HL-60 (cell line): ENCODE data around the gene FADS3.

Experiments
- DNase-seq, 2 experiments: peaks; one replicate each; pipeline ENCODE4 v3.0.0-alpha.2; 2010 to 2020; ENCODE audit warnings: low read depth in 1 of 2, low spot score in 1 of 2
- H3K27ac ChIP-seq: fragments of 250-450 bp; sonication (Bioruptor Pico); replicated peaks from 2 replicates; pipeline ENCODE4 v1.5.1; 2020; ENCODE audit warnings: mild to moderate bottlenecking, moderate library complexity
- H3K27me3 ChIP-seq: fragments of 250-450 bp; sonication (Bioruptor Pico); 2 replicates; pipeline ENCODE4 v1.5.1; 2021; ENCODE audit warnings: mild to moderate bottlenecking, moderate library complexity; ENCODE audit not compliant: insufficient read depth, poor library complexity, severe bottlenecking
- H3K4me3 ChIP-seq: replicated peaks from 2 replicates; pipeline ENCODE4 v1.5.1; 2011; ENCODE audit warnings: mild to moderate bottlenecking, control low read depth, low read length; ENCODE audit not compliant: insufficient read depth
- GABPA ChIP-seq: IDR thresholded peaks from 2 replicates; pipeline ENCODE4 v1.6.1; 2012; ENCODE audit warnings: low read depth
- POLR2AphosphoS5 ChIP-seq: IDR thresholded peaks from 2 replicates; pipeline ENCODE4 v1.6.1; 2012; ENCODE audit warnings: low read depth
- SPI1 ChIP-seq: IDR thresholded peaks from 2 replicates; pipeline ENCODE4 v1.6.1; 2012; ENCODE audit warnings: low read depth, mild to moderate bottlenecking, borderline replicate concordance
- TF ChIP-seq, protein P1 (sequence below): IDR thresholded peaks from one replicate; pipeline ENCODE4 v1.5.1; 2011; ENCODE audit warnings: low read length, control low read depth, inconsistent platforms; ENCODE audit not compliant: insufficient read depth
- TF ChIP-seq, protein P2 (sequence below): IDR thresholded peaks from 2 replicates; pipeline ENCODE4 v1.6.1; 2012; ENCODE audit warnings: low read depth; ENCODE audit not compliant: insufficient replicate concordance

Gene FADS3

GRCh38 chr11:61853698-61854169, 37.6 kb downstream of the FADS3 start:
- Histone ChIP-seq H3K4me3 (no peak overlapping the region), H3K27me3 (no peaks in the 10 kb centered on the region), H3K27ac (no peak overlapping the region)
- no peak for DNase-seq
- TF ChIP-seq SPI1 (no peak), POLR2AphosphoS5 (no peak)
- TF ChIP-seq, protein P1, sequence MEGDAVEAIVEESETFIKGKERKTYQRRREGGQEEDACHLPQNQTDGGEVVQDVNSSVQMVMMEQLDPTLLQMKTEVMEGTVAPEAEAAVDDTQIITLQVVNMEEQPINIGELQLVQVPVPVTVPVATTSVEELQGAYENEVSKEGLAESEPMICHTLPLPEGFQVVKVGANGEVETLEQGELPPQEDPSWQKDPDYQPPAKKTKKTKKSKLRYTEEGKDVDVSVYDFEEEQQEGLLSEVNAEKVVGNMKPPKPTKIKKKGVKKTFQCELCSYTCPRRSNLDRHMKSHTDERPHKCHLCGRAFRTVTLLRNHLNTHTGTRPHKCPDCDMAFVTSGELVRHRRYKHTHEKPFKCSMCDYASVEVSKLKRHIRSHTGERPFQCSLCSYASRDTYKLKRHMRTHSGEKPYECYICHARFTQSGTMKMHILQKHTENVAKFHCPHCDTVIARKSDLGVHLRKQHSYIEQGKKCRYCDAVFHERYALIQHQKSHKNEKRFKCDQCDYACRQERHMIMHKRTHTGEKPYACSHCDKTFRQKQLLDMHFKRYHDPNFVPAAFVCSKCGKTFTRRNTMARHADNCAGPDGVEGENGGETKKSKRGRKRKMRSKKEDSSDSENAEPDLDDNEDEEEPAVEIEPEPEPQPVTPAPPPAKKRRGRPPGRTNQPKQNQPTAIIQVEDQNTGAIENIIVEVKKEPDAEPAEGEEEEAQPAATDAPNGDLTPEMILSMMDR = no peak

- Histone ChIP-seq H3K4me3 (no peak overlapping the region), H3K27ac (no peak overlapping the region), H3K27me3 (no peaks in the 10 kb centered on the region)
- TF ChIP-seq, protein P2, sequence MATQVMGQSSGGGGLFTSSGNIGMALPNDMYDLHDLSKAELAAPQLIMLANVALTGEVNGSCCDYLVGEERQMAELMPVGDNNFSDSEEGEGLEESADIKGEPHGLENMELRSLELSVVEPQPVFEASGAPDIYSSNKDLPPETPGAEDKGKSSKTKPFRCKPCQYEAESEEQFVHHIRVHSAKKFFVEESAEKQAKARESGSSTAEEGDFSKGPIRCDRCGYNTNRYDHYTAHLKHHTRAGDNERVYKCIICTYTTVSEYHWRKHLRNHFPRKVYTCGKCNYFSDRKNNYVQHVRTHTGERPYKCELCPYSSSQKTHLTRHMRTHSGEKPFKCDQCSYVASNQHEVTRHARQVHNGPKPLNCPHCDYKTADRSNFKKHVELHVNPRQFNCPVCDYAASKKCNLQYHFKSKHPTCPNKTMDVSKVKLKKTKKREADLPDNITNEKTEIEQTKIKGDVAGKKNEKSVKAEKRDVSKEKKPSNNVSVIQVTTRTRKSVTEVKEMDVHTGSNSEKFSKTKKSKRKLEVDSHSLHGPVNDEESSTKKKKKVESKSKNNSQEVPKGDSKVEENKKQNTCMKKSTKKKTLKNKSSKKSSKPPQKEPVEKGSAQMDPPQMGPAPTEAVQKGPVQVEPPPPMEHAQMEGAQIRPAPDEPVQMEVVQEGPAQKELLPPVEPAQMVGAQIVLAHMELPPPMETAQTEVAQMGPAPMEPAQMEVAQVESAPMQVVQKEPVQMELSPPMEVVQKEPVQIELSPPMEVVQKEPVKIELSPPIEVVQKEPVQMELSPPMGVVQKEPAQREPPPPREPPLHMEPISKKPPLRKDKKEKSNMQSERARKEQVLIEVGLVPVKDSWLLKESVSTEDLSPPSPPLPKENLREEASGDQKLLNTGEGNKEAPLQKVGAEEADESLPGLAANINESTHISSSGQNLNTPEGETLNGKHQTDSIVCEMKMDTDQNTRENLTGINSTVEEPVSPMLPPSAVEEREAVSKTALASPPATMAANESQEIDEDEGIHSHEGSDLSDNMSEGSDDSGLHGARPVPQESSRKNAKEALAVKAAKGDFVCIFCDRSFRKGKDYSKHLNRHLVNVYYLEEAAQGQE = no peak
- no peak for TF ChIP-seq POLR2AphosphoS5
- no peak for TF ChIP-seq SPI1
- TF ChIP-seq GABPA = no peak
- TF ChIP-seq, protein P1 = no peak
- DNase-seq = no peak
Measured at GRCh38 chr11:61851900-61852295, 39.4 kb downstream of the FADS3 start.

DNA sequence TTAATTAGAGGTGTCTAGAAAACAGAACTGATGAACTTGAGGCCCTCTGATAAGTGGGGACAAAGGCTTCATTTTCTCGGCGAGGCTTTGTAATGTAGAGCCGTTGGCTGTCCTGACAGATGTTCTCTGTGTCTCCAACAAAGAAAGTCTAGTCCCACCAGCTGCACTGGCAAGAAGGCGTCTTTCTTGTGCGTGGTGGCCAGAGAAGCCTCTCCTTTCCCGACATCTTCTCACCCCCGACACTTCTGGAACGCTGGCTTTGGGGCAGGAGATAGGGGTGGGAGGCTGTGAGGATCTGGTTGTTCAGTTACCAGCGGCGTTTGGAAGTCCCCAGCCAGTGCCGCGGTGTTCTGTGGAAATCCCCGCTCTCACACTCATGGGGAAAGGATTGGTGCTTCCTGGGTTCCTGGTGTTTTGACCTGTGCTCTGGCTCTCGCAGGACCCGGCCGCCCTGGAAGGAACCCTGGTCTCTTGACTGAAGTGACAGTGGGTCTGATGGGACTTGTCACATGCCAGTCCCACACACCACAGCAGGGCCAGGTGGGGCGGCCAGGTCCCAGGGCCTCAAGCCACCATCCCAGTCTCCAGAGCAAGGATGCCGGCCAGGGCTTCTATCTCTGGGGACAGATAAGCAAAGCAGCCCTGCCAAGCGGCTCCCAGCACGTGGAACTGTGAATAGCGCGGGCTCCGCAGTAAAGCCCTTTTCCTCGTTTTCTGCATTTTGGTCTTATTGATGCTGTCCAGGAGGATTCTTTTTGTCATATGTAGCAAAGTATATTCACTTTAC, 40.0 kb downstream of the FADS3 start:
- TF ChIP-seq, protein P1 = no peak
- TF ChIP-seq POLR2AphosphoS5 (no peak), SPI1 (no peak), GABPA (no peak)
- TF ChIP-seq, protein P2 = no peak
- DNase-seq = no peak
- no peak overlapping the region for H3K4me3 ChIP-seq
- H3K27me3 ChIP-seq = no peaks in the 10 kb centered on the region
- no peak overlapping the region for H3K27ac ChIP-seq
